NB4 (cell line): ENCODE measurements around the gene ADCY2.
"Not testable (repeated sequence)": the region's sequence is repeated elsewhere in the genome, so short reads cannot be mapped to it uniquely, and the experiment has no call there.

Experiments
- DNase-seq: peaks from one replicate; pipeline ENCODE4 v3.0.0; 2010; ENCODE audit warnings: low read depth
- H3K4me3 ChIP-seq: one replicate; pipeline ENCODE4 v1.5.1; 2011; ENCODE audit warnings: mild to moderate bottlenecking, low read depth, low read length, moderate library complexity
- CTCF ChIP-seq: IDR thresholded peaks from one replicate; pipeline ENCODE4 v1.5.1; 2012; ENCODE audit warnings: low read depth, low read length
- MAX ChIP-seq: IDR thresholded peaks from 2 replicates; pipeline ENCODE4 v1.6.1; 2011; ENCODE audit warnings: low read depth, low read length
- MYC ChIP-seq: IDR thresholded peaks from 2 replicates; pipeline ENCODE4 v1.6.1; 2011; ENCODE audit warnings: low read depth, low read length
- POLR2A ChIP-seq: IDR thresholded peaks from 2 replicates; pipeline ENCODE4 v1.6.1; 2011; ENCODE audit warnings: mild to moderate bottlenecking; ENCODE audit not compliant: insufficient read length; ENCODE audit errors: extremely low read depth

Gene ADCY2

GRCh38 chr5:7419846-7420245 is 23.9 kb downstream of the ADCY2 start:
- DNase-seq = no peak
- no peak overlapping the region for H3K4me3 ChIP-seq
- TF ChIP-seq MYC (no peak), POLR2A (no peak)

GRCh38 chr5:7420510-7421280 is 24.8 kb downstream of the ADCY2 start:
- no peak overlapping the region for H3K4me3 ChIP-seq
- DNase-seq = no peak
- TF ChIP-seq MYC (no peak), MAX (no peak), CTCF (no peak), POLR2A (no peak)

GRCh38 chr5:7422316-7423106 is 26.6 kb downstream of the ADCY2 start:
- no peak overlapping the region for H3K4me3 ChIP-seq
- DNase-seq = no peak
- no peak for TF ChIP-seq CTCF
- no peak for TF ChIP-seq MAX
- TF ChIP-seq POLR2A = no peak
- TF ChIP-seq MYC = no peak

- not testable (repeated sequence) for DNase-seq, H3K4me3 ChIP-seq
Observed at GRCh38 chr5:7423231-7423630, 27.3 kb downstream of the ADCY2 start.

- H3K4me3 ChIP-seq = no peak overlapping the region
- no peak for DNase-seq
- TF ChIP-seq CTCF (no peak), POLR2A (no peak), MYC (no peak), MAX (no peak)
Observed at GRCh38 chr5:7425830-7426229, 29.9 kb downstream of the ADCY2 start.

- no peak overlapping the region for H3K4me3 ChIP-seq
- no peak for TF ChIP-seq CTCF
- TF ChIP-seq POLR2A = no peak
- TF ChIP-seq MYC = no peak
- no peak for TF ChIP-seq MAX
- DNase-seq = no peak
Observed at GRCh38 chr5:7426284-7426683, 30.3 kb downstream of the ADCY2 start.

- H3K4me3 ChIP-seq = no peak overlapping the region
- no peak for DNase-seq
- no peak for TF ChIP-seq MYC
- no peak for TF ChIP-seq MAX
- no peak for TF ChIP-seq CTCF
- TF ChIP-seq POLR2A = no peak
Observed at GRCh38 chr5:7434914-7435313, 39.0 kb downstream of the ADCY2 start.
